Neural progenitor cell (in vitro differentiated cells): ENCODE data around the gene PRLHR.

Experiments used
- CTCF ChIP-seq: fragments of 200-600 bp; sonication (generic); IDR thresholded peaks from 2 replicates; pipeline ENCODE4 v1.5.1; 2017; ENCODE audit warnings: antibody characterized with exemption, mild to moderate bottlenecking
- EZH2 ChIP-seq: fragments of 200-600 bp; sonication (generic); IDR thresholded peaks from 2 replicates; pipeline ENCODE4 v1.6.1; 2017; ENCODE audit warnings: antibody characterized with exemption, mild to moderate bottlenecking, moderate library complexity

GRCh38 chr10:118542205-118542604 lies 53.2 kb downstream of the PRLHR start:
- TF ChIP-seq CTCF (no peak), EZH2 (no peak)
